CD1c-positive myeloid dendritic cell (primary cell): ENCODE results near the gene MIPOL1.
"Not testable (repeated sequence)": the region's sequence is repeated elsewhere in the genome, so short reads cannot be mapped to it uniquely, and the experiment has no call there.

ENCODE experiments used
- DNase-seq: peaks from one replicate; pipeline ENCODE4 v3.0.0-alpha.2; 2016; ENCODE audit errors: extremely low spot score

Gene MIPOL1

GRCh38 chr14:37197421-37198272, at the start of gene MIPOL1:
Gene MIPOL1, plus strand, starts transcription at chr14:37197937. Its CDS starts 49,952 bp downstream, at chr14:37247889.
- peak; percentile 4 for DNase-seq

- DNase-seq = peak; percentile 46
Measured at GRCh38 chr14:37150414-37150813, 47.3 kb upstream of the MIPOL1 start.

GRCh38 chr14:37153005-37153404, 44.7 kb upstream of the MIPOL1 start:
- DNase-seq = no peak

GRCh38 chr14:37153483-37153882, 44.3 kb upstream of the MIPOL1 start:
- DNase-seq = no peak

- no peak for DNase-seq
Measured at GRCh38 chr14:37157987-37158386, 39.8 kb upstream of the MIPOL1 start.

GRCh38 chr14:37162307-37162706, 35.4 kb upstream of the MIPOL1 start:
- not testable (repeated sequence) for DNase-seq

GRCh38 chr14:37165794-37166193, 31.9 kb upstream of the MIPOL1 start:
- DNase-seq = no peak

GRCh38 chr14:37167151-37168047, 30.3 kb upstream of the MIPOL1 start:
- DNase-seq = no peak

GRCh38 chr14:37168721-37169120, 29.0 kb upstream of the MIPOL1 start:
- DNase-seq = no peak

GRCh38 chr14:37170237-37170636, 27.5 kb upstream of the MIPOL1 start:
- no peak for DNase-seq

- no peak for DNase-seq
Measured at GRCh38 chr14:37170993-37171392, 26.7 kb upstream of the MIPOL1 start.

- DNase-seq = no peak
Measured at GRCh38 chr14:37171678-37172023, 26.1 kb upstream of the MIPOL1 start.

- no peak for DNase-seq
Measured at GRCh38 chr14:37172024-37172869, 25.5 kb upstream of the MIPOL1 start, which contains the start of gene SLC25A21. Gene SLC25A21, minus strand, starts transcription at chr14:37172606.

GRCh38 chr14:37172936-37173614, 24.7 kb upstream of the MIPOL1 start:
- DNase-seq = no peak

- DNase-seq = no peak
Measured at GRCh38 chr14:37179896-37180502, 17.7 kb upstream of the MIPOL1 start.

GRCh38 chr14:37180886-37181285, 16.9 kb upstream of the MIPOL1 start:
- not testable (repeated sequence) for DNase-seq

- DNase-seq = no peak
Measured at GRCh38 chr14:37181441-37181840, 16.3 kb upstream of the MIPOL1 start.

- DNase-seq = not testable (repeated sequence)
Measured at GRCh38 chr14:37184520-37184919, 13.2 kb upstream of the MIPOL1 start.

GRCh38 chr14:37185670-37186069, 12.1 kb upstream of the MIPOL1 start:
- no peak for DNase-seq

- DNase-seq = no peak
Measured at GRCh38 chr14:37186865-37187264, 10.9 kb upstream of the MIPOL1 start.

- DNase-seq = no peak
Measured at GRCh38 chr14:37187294-37187693, 10.4 kb upstream of the MIPOL1 start.
